Ovary (tissue), 9 donors: ENCODE results near the gene APOL4. TPM values are rescaled to one million over a fixed set of nuclear protein-coding genes. Genes with fewer than 3 reads are reported as not detected.

Source experiments
- DNase-seq, 5 donors: peaks; one replicate each; pipeline ENCODE4 v3.0.0-alpha.2; 2019 to 2020
- H3K27ac ChIP-seq, 2 donors: fragments of 200-600 bp; one replicate each; pipeline versions ENCODE4 v1.5.1 to v1.8.0; 2019 to 2022
- H3K27me3 ChIP-seq: fragments of 200-600 bp; one replicate; pipeline ENCODE4 v1.8.0; 2022
- H3K36me3 ChIP-seq: fragments of 200-600 bp; sonication (generic); one replicate; pipeline ENCODE4 v1.5.1; 2019
- H3K4me1 ChIP-seq: one replicate; pipeline ENCODE4 v1.8.1; 2013; ENCODE audit warnings: mild to moderate bottlenecking, moderate library complexity; ENCODE audit not compliant: insufficient read depth
- H3K4me3 ChIP-seq: fragments of 200-600 bp; sonication (generic); one replicate; pipeline ENCODE4 v1.5.1; 2017
- H3K9me3 ChIP-seq, 2 donors: fragments of 200-600 bp in 1 of 2; sonication (generic) in 1 of 2; one replicate each; pipeline versions ENCODE4 v1.5.1 to v1.8.1; 2013 to 2019; ENCODE audit warnings: mild to moderate bottlenecking in 1 of 2, moderate library complexity in 1 of 2
- EP300 ChIP-seq: sonication (generic); formaldehyde crosslinking; IDR thresholded peaks from one replicate; pipeline ENCODE4 v1.6.1; 2017; ENCODE audit warnings: antibody characterized with exemption
- POLR2A ChIP-seq: fragments of 450-650 bp; IDR thresholded peaks from one replicate; pipeline ENCODE4 v1.6.1; 2017; ENCODE audit warnings: antibody characterized with exemption, mild to moderate bottlenecking, moderate library complexity
- WGBS, 3 donors: extraction: QIAGEN DNeasy Blood & Tissue Kit in 1 of 3; methylation state at CpG; one replicate each; pipeline versions ENCODE4 v1.1.5 to v1.1.7; 2013 to 2017; 5-methylcytosine and 5-hydroxymethylcytosine counted together
- intact Hi-C, 4 donors: fragments of 100-400 bp; cut with DNase I; formaldehyde crosslinking; loops; one replicate each; pipeline versions ENCODE4 v1.11.0 to v1.15.1; 2022 to 2023
- polyA plus RNA-seq, 2 donors: library from polyadenylated mRNA; stranded (reverse); fragments of 200-250 nt in 1 of 2; fragments of 350-450 nt in 1 of 2; fragmentation: Illumina TruSeq in 1 of 2; extraction: RNeasy Lipid Tissue Mini Kit (QIAGEN cat#74804) in 1 of 2; gene quantifications; one replicate each; pipeline ENCODE4 v1.2.3, GENCODE V29; 2013 to 2014
- total RNA-seq, 7 donors: library from RNA; depleted of rRNA in 2 of 7; stranded (reverse); fragments of >200 nt in 2 of 7; fragmentation: NEBNext Ultra II Directional in 3 of 7; extraction: Animal tissue kit (Norgen Biotek cat#: 25700) in 3 of 7; gene quantifications; one replicate each; pipeline versions ENCODE4 v1.1.0 to v1.2.4, GENCODE V29; 2016 to 2023
- TF ChIP-seq, protein P1 (sequence below), 3 donors: fragments of 450-650 bp in 2 of 3; fragments of 200-600 bp in 1 of 3; IDR thresholded peaks; one replicate each; pipeline versions ENCODE4 v1.5.1 to v1.8.0; 2016 to 2022; ENCODE audit warnings: antibody characterized with exemption in 3 of 3, mild to moderate bottlenecking in 1 of 3
- donor health status: DM: no; HTN: no; CAD: no; lungs with moderate emphysema.
- donor health status: DM: no; HTN: no; CAD: no.
- donor health status: Bipolar disorder and iron deficiency.
- donor health status: DM: yes; HTN: yes; CAD: no.
- donor health status: DM: no; HTN: no; CAD: no.
- donor health status: DM: yes; HTN: yes; CAD: no.

The APOL4 gene
- total and polyA plus RNA-seq, 9 donors = 0.31 to 18.6 (median 7.3) TPM

DNA sequence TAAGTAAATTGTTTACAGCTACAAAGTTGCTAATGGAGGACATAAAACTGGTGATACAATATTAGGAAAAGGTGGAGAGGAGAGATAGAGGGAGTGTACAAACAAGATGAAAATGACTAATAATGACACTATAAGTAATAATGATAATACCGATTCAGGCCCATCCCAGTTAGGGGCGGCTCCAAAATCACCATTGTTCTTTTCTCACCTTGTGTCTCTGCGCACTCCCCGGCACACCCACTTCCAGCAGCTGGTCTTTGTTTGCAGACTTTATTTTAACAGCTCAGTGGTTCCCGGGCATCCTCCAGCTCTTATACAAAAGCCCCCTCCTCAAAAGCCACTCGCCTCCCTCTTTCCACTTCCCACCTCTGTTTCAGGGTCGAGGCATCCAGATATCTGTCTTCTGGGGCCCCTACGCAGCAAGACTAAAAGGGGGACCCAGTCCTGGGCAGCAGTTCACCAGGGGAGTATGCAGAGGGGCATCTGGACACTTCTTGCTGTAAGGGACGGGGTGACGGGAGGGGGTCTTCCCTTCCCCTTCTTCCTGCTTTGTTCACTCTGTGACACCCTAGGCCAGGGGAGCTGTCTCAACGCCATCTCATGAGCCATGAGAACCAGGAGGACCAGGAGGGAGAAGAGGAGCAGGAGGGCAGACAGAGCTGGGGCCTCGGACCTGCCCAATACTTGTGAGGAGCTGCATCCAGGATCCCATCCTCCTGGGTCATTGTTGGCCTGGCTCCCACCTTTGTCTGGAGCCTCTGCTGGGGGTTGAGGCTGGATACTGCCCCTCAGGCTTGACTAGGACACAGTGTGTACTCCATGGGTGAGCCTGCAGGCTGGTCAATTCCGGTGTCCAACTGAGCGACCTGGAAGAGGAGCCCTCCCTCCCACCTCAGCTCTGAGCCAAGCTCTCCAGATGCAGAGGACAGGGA lies 35.0 kb upstream of the APOL4 start:
- Histone ChIP-seq H3K27ac (no peak overlapping the region), H3K9me3 (no peaks in the 10 kb centered on the region), H3K27me3 (no peaks in the 10 kb centered on the region), H3K36me3 (no peaks in the 10 kb centered on the region), H3K4me1 (peaks cover 16% of the 10 kb centered on the region), H3K4me3 (peak overlapping the region; percentile 48)
- intact Hi-C loops = loop anchor here in 1 of 4 donors (10.0 kb wide), 1 partner anchor 92 kb away; no protein-coding TSS in a partner anchor
- DNase-seq = no peak
- WGBS, 3 donors = 73 to 90% (median 87%) methylated on average over 14 of the region's 14 CpGs
- TF ChIP-seq, protein P1, sequence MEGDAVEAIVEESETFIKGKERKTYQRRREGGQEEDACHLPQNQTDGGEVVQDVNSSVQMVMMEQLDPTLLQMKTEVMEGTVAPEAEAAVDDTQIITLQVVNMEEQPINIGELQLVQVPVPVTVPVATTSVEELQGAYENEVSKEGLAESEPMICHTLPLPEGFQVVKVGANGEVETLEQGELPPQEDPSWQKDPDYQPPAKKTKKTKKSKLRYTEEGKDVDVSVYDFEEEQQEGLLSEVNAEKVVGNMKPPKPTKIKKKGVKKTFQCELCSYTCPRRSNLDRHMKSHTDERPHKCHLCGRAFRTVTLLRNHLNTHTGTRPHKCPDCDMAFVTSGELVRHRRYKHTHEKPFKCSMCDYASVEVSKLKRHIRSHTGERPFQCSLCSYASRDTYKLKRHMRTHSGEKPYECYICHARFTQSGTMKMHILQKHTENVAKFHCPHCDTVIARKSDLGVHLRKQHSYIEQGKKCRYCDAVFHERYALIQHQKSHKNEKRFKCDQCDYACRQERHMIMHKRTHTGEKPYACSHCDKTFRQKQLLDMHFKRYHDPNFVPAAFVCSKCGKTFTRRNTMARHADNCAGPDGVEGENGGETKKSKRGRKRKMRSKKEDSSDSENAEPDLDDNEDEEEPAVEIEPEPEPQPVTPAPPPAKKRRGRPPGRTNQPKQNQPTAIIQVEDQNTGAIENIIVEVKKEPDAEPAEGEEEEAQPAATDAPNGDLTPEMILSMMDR (IDR thresholded peaks at IDR 0.05) = no peak
- no peak for TF ChIP-seq EP300
- TF ChIP-seq POLR2A = no peak

DNA sequence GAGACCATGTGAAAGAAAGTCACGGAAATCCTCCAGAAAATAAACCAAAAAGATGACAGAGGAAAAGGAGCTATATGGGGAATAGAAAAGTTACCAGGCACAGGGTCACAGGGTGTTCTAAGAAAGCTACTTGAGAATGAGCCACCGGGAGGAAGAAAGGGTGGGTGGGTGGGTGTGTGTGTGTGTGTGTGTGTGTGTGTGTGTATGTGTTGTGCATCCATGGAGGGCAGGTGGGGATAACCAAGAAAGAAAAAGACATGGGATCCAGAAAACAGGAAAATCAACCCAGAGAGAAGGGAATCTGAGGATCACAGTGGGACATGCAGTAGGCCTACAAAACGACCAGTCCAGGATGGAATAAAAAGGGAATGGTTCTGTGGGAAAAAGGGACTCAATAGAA lies 34.0 kb upstream of the APOL4 start:
- Histone ChIP-seq H3K27me3 (no peaks in the 10 kb centered on the region), H3K36me3 (no peaks in the 10 kb centered on the region), H3K4me1 (peaks cover 16% of the 10 kb centered on the region), H3K27ac (no peak overlapping the region), H3K4me3 (no peak overlapping the region), H3K9me3 (no peaks in the 10 kb centered on the region)
- TF ChIP-seq, protein P1 (IDR thresholded peaks at IDR 0.05) = no peak
- no peak for TF ChIP-seq EP300
- no peak for TF ChIP-seq POLR2A
- intact Hi-C loops = loop anchor here in 1 of 4 donors (10.0 kb wide), 1 partner anchor 91 kb away; no protein-coding TSS in a partner anchor
- no peak for DNase-seq
- 86 to 88% (median 86%) methylated on average over 3 of the region's 3 CpGs for WGBS, 3 donors

DNA sequence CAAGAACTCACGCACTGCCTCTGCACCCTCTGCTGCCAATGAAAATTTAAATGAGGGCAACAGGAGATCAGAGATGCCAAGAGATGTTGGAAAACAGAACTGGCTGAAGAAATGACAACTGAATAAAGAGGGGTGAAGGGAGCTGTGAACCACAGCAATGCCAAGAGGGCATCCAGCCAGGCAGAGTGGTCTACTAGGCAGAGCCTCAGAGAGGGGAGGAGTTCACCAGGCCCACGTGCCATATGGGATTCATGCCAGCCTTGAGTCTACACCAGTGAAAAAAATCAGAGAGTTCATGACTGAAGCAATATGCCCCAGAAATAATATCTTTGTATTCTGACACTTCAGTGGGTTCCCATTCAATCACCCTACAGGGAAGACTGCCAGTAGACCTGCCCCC lies 33.3 kb upstream of the APOL4 start:
- peaks cover 16% of the 10 kb centered on the region for H3K4me1 ChIP-seq
- H3K27me3 ChIP-seq = no peaks in the 10 kb centered on the region
- peak in 1 of 5 donors; percentile 42 for DNase-seq
- no peak for TF ChIP-seq EP300
- TF ChIP-seq, protein P1 (IDR thresholded peaks at IDR 0.05) = no peak
- TF ChIP-seq POLR2A = no peak
- intact Hi-C loops = loop anchor here in 1 of 4 donors (10.0 kb wide), 1 partner anchor 90 kb away; no protein-coding TSS in a partner anchor
- 57 to 66% (median 65%) methylated on average over 2 of the region's 2 CpGs for WGBS, 3 donors
- no peak overlapping the region for H3K4me3 ChIP-seq
- H3K36me3 ChIP-seq = no peaks in the 10 kb centered on the region
- no peaks in the 10 kb centered on the region for H3K9me3 ChIP-seq
- no peak overlapping the region for H3K27ac ChIP-seq

DNA sequence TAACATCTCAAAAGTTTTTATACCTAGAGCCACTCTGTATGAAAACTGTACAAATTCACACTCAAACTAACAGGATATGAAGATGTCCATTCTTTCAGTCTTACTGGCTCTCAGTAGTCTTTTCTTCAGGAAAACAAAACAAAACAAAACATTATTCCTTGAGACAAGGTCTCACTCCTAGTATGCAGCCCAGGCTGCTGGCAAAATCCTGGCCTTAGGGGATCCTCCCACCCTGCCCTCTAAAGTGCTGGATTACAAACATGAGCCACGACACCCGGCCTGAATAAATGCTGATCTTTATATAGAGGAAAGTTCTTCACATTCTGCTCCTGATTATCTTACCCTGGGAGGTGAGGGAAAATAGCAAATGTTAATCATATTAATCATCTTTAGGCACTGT lies 32.6 kb upstream of the APOL4 start:
- no peaks in the 10 kb centered on the region for H3K36me3 ChIP-seq
- 14 to 24% (median 16%) methylated on average over 2 of the region's 2 CpGs for WGBS, 3 donors

More for the DNA sequence above, 32.6 kb upstream of the APOL4 start:
- DNase-seq = no peak
- TF ChIP-seq EP300 (no peak), POLR2A (no peak)
- TF ChIP-seq, protein P1 (IDR thresholded peaks at IDR 0.05) = no peak
- Histone ChIP-seq H3K4me1 (peaks cover 16% of the 10 kb centered on the region), H3K27ac (no peak overlapping the region), H3K9me3 (no peaks in the 10 kb centered on the region), H3K4me3 (no peak overlapping the region), H3K27me3 (no peaks in the 10 kb centered on the region)
- intact Hi-C loops = loop anchor here in 1 of 4 donors (10.0 kb wide), 1 partner anchor 89 kb away; no protein-coding TSS in a partner anchor
